GM04504 (cell line): ENCODE results near the gene DDX10.

Experiments used
- DNase-seq: peaks from one replicate; pipeline ENCODE4 v3.0.0-alpha.2; 2012; ENCODE audit warnings: low read depth

The DDX10 gene

DNA sequence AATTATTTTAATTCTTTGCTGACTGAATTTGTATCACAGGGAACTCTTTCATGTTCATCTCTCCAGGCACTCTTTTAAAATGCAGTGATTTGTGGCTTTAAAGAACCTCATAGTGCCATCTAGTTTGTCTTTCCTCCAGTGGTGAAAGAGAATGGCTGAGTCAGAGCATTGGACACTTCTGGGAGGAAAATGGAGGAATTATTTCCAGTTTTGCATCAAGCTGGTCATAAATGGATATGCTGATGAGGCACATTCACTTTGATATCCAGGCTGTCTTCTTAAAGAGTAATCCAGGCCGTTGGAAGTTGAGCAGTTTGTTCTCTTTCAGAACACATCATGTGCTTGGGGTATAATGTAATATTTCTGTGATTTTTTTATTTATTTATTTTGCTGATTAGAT is 273.7 kb downstream of the DDX10 start:
- no peak for DNase-seq

DNA sequence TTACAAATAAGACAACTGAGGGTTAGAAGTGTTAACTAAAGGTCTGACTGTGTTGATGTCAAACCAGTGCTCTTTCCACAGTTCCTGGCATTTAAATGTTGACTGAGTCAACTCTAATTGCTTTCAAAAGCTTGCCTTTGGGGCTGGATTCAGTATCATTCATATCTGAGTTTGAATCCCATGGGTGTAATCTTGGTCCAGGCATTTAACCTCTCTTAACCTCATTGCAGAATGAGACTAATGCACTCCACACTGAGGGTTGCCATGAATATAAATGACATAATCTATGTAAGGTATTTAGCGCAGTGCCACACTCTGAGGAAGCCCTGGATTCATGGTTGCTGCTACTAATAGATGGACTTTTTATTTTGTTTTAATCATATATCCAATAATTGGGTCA is 274.3 kb downstream of the DDX10 start:
- no peak for DNase-seq

DNA sequence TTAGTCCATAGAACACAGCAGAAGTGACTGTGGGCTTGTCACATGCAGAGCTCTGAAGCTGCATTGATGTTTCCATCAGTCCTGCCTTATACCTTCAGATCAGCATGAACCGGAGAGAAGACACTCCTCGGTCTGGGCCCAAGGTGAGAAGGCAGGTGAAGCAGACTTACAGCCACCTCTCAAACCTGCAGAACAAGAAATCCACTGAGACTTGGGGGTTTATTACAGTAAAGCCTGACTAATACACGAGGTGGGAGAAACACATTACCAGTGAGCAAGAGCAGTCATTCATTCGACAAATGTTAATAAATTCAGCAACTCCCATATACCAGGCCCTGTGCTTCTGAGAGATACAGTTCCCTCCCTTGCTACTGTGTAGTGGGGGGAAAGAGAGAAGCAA is 279.0 kb downstream of the DDX10 start:
- DNase-seq, result no peak

DNA sequence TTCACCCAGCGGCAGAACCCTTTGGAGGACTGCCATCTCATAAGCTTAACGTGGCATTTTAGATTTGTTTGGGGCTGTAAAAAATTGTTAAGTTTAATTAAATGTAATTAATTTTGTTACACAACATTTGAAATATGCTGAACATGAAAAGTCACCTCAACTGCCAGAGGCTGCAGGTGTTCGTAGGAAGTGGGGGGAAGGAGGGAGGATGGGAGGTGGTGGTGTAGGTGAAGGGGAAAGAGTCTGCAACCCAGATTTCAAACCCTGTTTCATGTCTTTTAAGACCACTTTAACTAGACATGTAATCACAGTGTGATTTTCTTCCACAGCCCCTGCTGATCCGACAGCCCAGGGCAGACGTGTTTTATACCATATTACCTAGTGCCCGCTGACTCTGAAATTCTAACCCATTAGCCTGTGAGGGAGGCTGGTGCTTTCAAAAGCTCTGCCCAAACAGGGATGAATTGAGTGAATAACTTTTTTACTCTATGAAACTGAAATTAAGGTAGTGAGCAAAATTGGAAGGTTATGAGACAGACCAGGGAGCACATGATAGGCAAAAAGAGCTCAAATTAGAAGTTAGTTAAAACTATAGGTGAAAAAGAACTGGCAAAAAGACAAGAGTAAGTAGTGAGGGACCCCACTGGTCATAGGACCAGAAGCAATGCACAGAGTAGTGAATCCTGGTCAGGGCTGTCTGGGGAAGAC is 279.8 kb downstream of the DDX10 start:
- no peak for DNase-seq

DNA sequence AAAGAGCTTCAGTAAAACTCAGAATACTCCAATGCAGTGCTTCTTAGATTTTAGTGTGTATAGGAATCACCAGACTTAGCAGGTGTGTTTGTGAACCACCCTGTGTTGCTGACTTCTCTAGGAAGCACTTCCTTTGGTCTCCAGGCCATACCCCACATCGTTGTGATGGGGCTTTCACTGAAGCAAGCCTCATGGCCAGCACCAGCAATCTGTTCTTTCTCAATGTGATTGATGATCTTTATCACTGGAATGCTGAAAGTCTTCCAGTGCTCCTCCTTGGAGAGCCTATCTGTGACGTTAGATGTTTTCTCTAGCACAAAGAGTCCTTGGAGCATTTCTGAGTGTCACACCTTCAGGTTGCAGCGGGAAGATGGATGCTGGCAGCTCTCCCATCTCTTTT is 280.5 kb downstream of the DDX10 start:
- DNase-seq, result no peak

DNA sequence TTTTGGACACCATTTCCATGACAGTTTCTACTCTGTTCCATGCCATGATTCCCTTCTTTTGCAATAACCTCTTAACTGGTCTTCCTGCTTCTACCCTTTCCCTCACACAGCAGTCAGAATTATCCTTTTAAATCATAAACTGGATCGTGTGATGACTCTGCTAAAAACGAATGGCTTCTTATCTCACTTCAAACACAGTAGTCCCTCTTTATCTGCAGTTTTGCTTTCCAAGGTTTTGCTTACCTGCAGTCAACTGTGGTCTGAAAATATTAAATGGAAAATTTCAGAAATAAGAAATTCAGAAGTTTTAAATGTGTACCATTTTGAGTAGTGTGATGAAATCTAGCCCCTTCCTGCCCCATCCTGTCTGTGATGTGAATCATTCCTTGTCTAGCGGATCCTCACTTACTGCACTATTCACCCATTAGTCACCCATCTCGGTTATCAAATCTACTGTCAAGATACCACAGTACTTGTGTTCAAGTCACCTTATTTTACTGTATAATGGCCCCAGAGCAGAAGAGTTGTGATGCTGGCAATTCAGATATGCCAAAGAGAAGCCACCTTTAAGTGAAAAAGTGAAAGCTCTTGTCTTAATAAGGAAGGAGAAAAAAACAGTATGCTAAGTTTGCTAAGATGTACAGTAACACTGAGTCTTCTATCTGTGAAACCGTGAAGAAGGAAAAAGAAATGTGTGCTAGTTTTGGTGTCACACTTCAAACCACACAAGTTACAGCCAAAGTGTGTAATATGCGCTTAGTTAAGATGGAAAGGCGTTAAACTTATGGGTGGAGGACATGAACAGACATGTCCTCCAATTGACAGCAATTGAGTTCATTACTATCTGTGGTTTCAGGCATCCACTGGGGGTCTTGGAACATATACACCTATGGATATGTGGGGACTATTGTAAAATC is 283.0 kb downstream of the DDX10 start:
- no peak for DNase-seq

DNA sequence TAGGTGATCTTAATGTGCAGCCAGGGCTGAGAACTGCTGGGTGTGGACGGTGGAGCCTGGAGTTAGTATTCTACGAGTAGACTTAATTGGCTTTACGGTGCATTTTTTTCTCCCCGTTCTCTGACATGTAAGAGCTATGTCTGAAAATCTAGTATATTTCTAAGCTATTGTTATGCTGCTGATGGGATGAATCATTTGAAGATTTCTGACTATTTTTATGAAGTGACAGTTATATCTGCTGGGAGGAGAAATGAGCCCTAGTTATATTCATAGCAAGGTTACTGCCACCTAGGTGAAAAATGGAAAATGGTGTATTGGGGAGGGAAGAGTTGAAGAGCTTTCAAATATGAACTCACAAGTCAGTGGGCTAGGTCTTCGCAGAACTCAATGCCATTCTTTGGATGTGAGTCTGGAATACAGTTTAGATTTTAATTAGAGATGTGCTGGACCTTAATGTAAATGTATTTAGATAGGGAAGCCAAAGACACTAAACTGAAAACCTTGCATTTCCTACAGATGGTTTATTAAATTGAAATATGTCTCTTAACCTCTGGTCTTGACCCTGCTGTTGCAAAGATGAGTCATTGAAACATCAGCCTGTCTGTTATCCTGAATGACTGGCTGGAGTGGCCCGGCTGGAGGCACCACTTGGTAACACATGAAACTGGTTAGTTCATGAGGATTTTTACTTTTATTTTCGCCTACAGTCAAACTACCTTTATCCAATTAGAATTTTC is 293.7 kb downstream of the DDX10 start:
- DNase-seq, result peak; percentile 53

DNA sequence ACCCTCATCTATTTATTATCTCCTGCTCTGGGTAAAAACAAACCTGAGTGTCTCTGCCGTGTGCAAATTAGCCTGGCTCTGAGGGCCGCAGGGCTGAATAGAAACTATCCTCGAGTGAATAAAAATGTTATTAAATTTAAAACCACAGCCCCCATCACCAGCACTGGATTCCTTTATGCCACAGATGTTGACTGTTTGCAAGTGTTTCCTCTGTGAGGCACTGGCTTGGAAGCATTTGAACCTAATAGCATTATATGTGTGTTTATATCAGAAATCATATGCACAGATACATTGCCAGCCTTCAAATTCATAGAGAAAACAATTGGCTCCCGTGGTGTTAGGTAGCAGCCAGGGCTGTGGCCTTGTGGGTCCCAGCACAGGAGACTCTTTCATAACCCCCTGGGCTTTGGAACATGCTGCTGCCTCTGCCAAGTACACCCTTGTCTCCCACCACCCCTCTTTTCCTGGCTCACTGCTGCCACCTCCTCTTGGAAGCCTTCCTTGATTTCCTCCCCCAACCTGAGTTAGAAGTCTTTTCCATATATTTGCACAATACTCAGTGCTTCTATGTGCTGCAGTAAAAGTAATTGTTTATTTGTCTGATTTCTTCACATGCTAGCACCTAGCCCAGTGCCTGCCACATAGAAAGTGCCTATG is 294.4 kb downstream of the DDX10 start:
- DNase-seq, result no peak

DNA sequence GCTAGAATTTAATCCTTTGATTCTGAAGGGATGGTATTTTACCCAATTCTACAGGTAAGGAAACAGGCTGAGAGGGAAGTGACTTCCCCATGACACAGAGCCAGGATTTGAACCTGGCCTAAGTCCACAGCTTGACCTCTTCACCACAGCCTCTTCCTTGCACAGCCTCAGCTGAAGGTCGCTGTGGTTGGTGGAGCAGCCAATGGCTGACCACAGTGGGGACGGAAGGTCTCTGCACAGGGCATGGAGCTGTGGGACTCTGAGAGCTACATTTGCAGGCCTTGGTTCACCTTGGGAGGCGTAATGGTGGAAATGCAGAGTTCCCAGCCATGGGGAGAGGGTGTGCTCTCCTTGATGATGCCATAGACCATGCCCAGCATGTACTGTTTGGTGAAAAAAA is 295.0 kb downstream of the DDX10 start:
- DNase-seq, result no peak

DNA sequence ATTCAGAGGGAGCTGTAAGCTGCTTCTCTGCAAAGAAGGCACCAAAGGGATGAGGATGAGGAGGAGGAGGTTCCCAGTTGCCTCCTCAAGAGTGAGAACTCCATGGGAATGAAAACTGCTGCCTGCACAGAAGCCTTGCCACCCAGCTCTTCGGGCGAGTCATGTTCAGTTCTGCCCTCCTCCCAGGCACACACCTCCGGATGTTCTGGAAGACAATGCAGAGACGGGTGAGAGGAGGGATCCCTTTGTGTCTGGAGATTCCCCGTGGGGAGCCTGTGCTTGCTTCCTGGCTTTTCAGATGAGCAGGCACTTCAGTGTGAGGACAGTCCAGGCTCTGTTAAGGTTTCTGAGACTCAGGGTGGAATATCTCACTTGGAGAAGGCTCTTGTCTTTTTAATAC is 295.6 kb downstream of the DDX10 start:
- no peak for DNase-seq

DNA sequence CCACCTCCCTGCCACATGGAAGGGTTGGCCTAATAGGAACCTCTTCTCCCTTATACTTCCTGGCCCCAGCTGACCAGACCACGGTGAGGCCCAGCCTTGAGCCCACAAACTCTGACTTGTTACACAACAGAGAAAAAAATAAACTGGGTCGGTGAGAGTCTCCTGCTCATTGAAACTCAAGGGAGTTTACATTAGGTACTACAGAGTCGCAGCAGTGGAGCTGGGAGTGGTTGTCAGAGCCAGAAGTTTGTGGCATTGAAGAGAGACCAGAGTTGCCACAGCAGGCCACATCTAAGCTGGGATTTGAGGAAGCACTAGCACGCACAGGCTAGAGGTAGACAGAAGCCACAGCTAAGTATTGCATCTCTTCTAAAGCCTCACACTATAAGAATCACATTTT is 296.2 kb downstream of the DDX10 start:
- DNase-seq, result no peak

DNA sequence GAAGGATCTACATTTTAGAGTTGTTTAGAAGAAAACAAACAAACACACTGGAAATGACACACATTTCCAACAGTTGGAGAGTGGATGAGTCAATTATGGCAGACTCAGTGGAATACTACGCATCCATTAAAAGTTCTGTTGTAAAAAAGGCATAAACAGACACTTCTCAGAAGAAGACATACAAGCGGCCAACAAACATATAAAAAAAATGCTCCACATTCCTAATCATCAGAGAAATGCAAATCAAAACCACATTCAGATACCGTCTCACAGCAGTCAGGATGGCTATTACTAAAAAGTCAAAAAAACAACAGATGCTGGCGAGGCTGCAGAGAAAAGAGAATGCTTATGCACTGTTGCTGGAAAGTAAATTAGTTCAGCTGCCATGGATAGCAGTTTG is 298.2 kb downstream of the DDX10 start:
- peak; percentile 55 for DNase-seq

DNA sequence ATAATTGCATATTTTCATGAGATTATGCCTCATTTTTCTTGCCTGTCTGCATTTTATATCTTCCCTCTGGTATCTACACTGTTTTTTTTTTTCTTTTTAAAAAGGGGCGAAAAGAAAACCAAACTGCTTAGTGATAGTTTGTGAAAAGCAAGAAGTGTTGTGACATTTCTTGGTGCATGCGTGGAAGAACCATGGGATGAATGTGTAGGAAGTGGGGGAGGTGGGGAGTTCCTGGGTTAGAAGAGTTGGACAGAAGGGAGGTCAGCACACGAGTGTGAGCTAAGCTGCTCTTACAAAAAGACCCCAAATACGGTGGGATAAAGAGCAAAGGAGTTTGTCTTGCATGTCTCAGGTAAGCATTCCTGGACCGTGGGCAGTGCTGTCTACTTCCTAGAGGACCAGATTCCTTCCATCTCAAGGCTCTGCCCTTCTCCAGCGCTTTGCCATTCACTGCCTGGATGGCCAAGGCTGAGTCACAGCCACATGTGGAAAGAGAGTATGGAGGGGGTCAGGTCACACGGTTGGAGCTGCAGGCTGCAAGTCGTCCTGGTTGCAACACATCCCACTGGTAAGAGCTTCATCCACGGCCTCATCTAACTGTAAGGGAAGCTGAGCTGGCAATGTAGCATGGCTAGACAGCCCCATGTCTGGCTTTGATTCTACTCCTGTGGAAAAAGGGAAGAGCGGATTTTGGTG is 300.6 kb downstream of the DDX10 start:
- peak; percentile 73 for DNase-seq

DNA sequence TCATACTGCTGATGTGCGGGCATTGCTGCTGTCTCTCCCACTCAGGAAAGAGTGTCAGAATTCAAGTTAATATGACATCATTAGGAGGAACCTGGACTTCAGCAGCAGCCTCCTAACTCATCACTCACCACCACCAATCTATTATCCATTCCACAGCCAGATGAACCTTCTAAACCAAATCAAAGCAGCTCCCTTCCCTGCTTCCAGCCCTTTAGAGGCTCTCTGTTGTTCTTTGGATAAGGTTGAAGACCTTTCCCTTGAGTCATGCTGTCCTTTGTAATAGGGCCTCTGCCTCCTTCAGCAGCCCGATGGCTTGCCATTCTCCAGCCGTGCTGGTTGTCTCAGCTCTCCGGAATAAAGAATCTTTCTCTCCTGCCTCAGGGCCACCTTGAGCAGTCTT is 301.3 kb downstream of the DDX10 start:
- no peak for DNase-seq

DNA sequence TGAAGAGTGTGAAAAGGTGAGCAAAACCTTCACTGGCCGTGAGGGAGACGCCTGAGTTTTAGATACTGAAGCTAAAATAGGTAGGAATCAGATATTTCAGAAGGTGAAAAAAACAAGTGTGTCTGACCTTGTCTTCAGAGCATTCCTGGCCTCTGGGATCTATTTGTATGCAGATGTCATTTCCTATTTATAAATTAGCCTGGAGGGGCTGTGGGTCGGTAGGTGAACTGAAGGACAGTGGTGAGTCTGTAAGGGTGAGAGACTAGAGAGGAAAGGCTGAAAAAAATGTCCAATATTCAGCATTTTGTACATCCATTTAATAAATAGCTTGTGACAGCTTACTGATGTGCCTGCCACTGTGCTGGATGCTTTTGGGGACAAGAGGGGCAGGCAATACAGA is 302.1 kb downstream of the DDX10 start:
- DNase-seq, result no peak

DNA sequence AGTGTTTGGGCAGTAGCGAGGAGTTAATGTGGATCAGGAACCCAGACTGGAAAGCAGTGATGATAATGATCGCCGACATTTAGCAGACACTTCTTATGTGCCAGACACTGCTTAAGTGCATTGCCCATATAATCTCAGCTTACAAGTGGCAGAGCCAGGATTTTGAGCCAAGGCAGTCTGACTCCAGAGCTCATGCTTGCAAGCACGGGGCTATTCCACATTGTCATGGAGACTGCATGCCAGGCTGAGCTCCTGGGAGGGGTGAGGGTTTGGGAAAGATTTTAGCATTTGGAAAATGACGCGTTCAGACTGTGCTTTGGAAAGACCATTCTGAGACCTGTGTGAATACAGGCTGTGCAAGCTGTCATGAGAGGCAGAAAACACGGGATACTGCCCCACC is 302.7 kb downstream of the DDX10 start:
- peak; percentile 43 for DNase-seq

DNA sequence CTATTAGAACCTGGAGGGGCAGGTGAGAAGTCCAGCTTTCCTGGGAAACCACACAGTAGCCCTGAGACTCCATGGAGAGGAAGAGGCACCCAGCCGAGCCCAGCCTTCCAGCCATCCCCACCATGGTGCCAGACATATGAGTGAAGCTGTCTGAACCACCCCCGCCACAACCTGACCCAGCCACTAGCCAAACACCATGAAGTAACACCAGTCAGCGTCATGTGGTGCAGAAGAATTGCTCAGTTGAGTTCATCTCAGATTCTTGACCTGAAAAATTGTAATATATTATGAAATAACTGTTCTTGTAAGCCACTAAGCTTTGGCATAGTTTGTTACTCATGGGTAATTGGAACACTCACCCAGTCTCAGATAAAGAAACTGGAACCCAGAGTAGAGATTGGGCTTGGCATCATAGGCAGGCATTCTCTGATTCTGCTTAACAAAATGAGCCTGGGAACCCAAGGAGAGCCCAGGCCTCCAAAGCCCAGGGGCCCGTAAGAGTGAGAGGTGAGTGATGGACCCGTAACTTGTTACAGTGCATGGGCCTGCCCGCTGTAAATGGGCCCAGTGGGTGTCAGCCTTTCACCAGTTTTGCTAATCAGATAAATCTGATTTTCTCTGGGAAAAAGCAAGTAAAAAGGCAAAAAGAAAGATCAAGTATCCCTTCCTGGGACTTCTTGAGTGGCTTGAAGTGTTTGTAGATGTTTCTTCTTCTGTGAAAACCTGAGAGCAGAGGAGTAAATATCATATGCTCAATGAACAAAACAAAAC is 305.5 kb downstream of the DDX10 start:
- DNase-seq, result no peak

DNA sequence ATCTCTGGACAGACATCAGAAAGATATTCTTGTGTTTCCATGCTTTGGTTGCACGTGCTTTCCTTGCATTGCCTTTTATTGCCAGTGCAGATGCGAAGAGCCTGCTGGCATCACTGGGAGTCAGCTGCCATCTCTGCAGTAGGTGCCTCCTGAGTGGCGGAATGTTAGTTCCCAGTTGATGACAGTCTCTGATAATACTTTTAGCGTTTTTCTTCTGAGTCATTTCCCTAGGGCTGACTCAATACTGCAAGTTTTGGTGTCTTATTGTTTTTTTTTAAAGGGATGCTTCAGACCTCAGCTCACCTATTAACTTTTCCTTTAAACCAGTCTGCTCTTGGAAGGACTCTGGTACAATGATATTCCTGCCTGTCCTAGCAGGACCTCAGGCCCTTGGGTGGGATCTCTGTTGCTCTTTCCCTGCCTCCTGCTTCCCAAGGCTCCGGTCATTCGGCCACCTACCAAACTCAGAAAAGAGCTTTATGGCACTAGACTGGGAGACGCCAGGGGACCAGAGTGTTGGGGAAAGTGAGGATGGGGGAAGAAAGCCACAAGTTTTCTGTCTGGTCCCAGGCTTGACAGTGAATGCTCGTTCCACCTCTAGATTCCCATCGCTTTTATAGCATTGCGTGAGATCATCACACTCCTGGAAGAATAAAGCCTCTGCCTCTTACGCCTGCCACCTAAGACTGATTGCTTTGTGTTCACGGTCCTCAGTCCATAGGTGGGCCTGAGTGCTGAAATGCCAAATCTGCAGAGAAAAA is 308.7 kb downstream of the DDX10 start:
- DNase-seq, result peak; percentile 77

DNA sequence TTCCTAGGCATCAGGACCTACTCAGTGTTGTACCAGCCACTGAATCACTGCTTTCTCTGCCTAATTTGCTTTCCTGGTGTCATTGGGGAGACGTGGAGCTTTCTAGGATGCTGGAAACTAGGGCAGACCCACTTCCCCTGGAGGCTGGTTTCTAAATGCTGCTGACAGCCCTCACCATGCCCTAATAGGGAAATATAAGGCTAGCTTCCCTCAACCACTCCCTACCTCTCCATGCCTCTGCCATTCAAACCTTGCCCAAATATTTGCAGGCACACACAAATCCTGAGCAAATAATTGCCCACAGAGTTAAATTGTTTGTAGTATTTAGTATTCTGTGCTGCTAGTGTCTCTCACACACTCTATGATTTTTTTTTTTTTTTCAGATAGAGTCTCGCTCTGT is 310.2 kb downstream of the DDX10 start:
- DNase-seq, result no peak

DNA sequence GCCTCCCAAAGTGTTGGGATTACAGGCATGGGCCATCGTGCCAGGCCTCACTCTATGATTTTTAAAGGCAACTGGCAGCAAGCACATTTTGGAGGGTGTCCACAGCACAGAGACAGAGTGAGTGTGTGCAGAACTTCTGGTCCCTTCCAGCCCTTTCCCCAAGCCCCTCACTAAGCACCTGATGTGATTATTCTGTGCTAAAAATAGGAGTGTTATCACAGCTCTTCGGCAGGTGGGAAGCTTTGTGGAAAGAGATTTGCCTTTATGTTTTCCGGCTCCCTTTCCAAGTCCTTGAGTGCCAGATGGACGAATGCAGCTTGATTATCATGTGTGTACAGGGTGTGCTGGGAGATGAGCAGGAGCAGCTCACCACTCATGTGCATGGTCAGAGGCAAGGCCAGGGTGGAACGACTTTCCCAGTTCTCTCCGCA is 310.8 kb downstream of the DDX10 start:
- DNase-seq, result no peak
